ENCODE data around the gene MAPT.

MAPT gene

GRCh38 chr17:45941395-45941794 is 47.0 kb downstream of the MAPT start:
- TF ChIP-seq BACH2 (CRISPR knock-in tag; IDR thresholded peaks at IDR 0.05; ENCODE audit: borderline replicate concordance) (no peak), ZFP30 (CRISPR knock-in tag; IDR thresholded peaks at IDR 0.05) (no peak), ZNF565 (CRISPR knock-in tag; conservative IDR thresholded peaks at IDR 0.05; ENCODE audit: low read depth) (no peak), OSR1 (CRISPR knock-in tag; IDR thresholded peaks at IDR 0.05) (no peak), TSHZ2 (CRISPR knock-in tag; IDR thresholded peaks at IDR 0.05) (no peak), ZNF70 (CRISPR knock-in tag; IDR thresholded peaks at IDR 0.05) (no peak), ZFP3 (CRISPR knock-in tag; IDR thresholded peaks at IDR 0.05) (no peak), GLIS3 (CRISPR knock-in tag; IDR thresholded peaks at IDR 0.05) (no peak), ISL1 (CRISPR knock-in tag; IDR thresholded peaks at IDR 0.05) (no peak), ARNTL (CRISPR knock-in tag; IDR thresholded peaks at IDR 0.05; ENCODE audit: borderline replicate concordance, low read depth) (no peak), POU6F1 (CRISPR knock-in tag; IDR thresholded peaks at IDR 0.05; ENCODE audit: borderline replicate concordance, low read depth) (no peak), ZC3H10 (CRISPR knock-in tag; IDR thresholded peaks at IDR 0.05) (no peak), PPARA (CRISPR knock-in tag; IDR thresholded peaks at IDR 0.05; ENCODE audit: borderline replicate concordance) (no peak)
- TF ChIP-seq, protein P1, sequence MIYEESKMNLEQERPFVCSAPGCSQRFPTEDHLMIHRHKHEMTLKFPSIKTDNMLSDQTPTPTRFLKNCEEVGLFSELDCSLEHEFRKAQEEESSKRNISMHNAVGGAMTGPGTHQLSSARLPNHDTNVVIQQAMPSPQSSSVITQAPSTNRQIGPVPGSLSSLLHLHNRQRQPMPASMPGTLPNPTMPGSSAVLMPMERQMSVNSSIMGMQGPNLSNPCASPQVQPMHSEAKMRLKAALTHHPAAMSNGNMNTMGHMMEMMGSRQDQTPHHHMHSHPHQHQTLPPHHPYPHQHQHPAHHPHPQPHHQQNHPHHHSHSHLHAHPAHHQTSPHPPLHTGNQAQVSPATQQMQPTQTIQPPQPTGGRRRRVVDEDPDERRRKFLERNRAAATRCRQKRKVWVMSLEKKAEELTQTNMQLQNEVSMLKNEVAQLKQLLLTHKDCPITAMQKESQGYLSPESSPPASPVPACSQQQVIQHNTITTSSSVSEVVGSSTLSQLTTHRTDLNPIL (CRISPR knock-in tag; IDR thresholded peaks at IDR 0.05; ENCODE audit: low read depth): no peak
- TF ChIP-seq, protein P2, sequence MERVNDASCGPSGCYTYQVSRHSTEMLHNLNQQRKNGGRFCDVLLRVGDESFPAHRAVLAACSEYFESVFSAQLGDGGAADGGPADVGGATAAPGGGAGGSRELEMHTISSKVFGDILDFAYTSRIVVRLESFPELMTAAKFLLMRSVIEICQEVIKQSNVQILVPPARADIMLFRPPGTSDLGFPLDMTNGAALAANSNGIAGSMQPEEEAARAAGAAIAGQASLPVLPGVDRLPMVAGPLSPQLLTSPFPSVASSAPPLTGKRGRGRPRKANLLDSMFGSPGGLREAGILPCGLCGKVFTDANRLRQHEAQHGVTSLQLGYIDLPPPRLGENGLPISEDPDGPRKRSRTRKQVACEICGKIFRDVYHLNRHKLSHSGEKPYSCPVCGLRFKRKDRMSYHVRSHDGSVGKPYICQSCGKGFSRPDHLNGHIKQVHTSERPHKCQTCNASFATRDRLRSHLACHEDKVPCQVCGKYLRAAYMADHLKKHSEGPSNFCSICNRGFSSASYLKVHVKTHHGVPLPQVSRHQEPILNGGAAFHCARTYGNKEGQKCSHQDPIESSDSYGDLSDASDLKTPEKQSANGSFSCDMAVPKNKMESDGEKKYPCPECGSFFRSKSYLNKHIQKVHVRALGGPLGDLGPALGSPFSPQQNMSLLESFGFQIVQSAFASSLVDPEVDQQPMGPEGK (CRISPR knock-in tag; IDR thresholded peaks at IDR 0.05; ENCODE audit: borderline replicate concordance): no peak
- ATAC-seq: no peak

DNA sequence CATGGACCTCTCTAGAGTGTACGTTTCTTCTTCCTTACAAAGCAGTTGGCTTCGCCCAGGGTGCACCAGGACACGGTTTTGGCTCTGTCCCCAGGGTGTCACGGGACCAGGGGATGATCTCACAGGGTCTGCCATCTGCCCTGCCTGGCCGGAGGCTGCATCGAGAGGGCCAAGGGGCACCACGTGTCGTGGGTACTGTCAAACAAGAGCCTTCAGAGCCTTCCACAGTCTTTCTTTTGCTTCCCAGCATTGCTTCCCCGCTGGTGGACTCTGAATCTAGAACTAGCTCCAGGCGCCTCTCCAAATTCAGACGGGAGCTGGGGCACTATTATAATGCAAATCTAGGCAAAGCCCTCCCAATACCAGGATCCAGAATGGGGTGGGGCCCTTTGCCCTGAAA is 47.9 kb downstream of the MAPT start:
- ATAC-seq: no peak; the same call in 1 of the 3 replicates
- no peak for TF ChIP-seq OSR1 (CRISPR knock-in tag; IDR thresholded peaks at IDR 0.05)
- no peak for TF ChIP-seq BACH2 (CRISPR knock-in tag; IDR thresholded peaks at IDR 0.05; ENCODE audit: borderline replicate concordance)
- TF ChIP-seq ZFP3 (CRISPR knock-in tag; IDR thresholded peaks at IDR 0.05): no peak
- no peak for TF ChIP-seq GLIS3 (CRISPR knock-in tag; IDR thresholded peaks at IDR 0.05)
- no peak for TF ChIP-seq ZNF70 (CRISPR knock-in tag; IDR thresholded peaks at IDR 0.05)
- TF ChIP-seq ESRRG (CRISPR knock-in tag; IDR thresholded peaks at IDR 0.05): no peak
- no peak for TF ChIP-seq ZC3H10 (CRISPR knock-in tag; IDR thresholded peaks at IDR 0.05)

GRCh38 chr17:45946841-45947256 is 52.5 kb downstream of the MAPT start:
- ATAC-seq: no peak
- TF ChIP-seq BACH2 (CRISPR knock-in tag; IDR thresholded peaks at IDR 0.05; ENCODE audit: borderline replicate concordance) (no peak), ARNTL (CRISPR knock-in tag; IDR thresholded peaks at IDR 0.05; ENCODE audit: borderline replicate concordance, low read depth) (no peak), CSDC2 (CRISPR knock-in tag; IDR thresholded peaks at IDR 0.05) (no peak), TCF4 (CRISPR knock-in tag; IDR thresholded peaks at IDR 0.05; ENCODE audit: borderline replicate concordance) (no peak), ZFP30 (CRISPR knock-in tag; IDR thresholded peaks at IDR 0.05) (no peak), POU6F1 (CRISPR knock-in tag; IDR thresholded peaks at IDR 0.05; ENCODE audit: borderline replicate concordance, low read depth) (no peak), ZFP3 (CRISPR knock-in tag; IDR thresholded peaks at IDR 0.05) (no peak), ZNF70 (CRISPR knock-in tag; IDR thresholded peaks at IDR 0.05) (no peak), ZC3H10 (CRISPR knock-in tag; IDR thresholded peaks at IDR 0.05) (no peak), GLIS3 (CRISPR knock-in tag; IDR thresholded peaks at IDR 0.05) (no peak), ZNF8 (CRISPR knock-in tag; IDR thresholded peaks at IDR 0.05) (no peak), ESRRG (CRISPR knock-in tag; IDR thresholded peaks at IDR 0.05) (no peak), PPARA (CRISPR knock-in tag; IDR thresholded peaks at IDR 0.05; ENCODE audit: borderline replicate concordance) (no peak), RARB (CRISPR knock-in tag; IDR thresholded peaks at IDR 0.05) (no peak), TOX (CRISPR knock-in tag; IDR thresholded peaks at IDR 0.05; ENCODE audit: borderline replicate concordance) (no peak)
- TF ChIP-seq, protein P2 (CRISPR knock-in tag; IDR thresholded peaks at IDR 0.05; ENCODE audit: borderline replicate concordance): no peak
- TF ChIP-seq, protein P1 (CRISPR knock-in tag; IDR thresholded peaks at IDR 0.05; ENCODE audit: low read depth): no peak

Data from SK-N-SH treated with all-trans-retinoic acid at 6 μM for 48 hours (cell line).